Liver (tissue), 9 donors: ENCODE measurements around the gene PLEKHA5. TPM values are rescaled to one million over a fixed set of nuclear protein-coding genes. Genes with fewer than 3 reads are reported as not detected.

Source experiments
- DNase-seq: peaks from one replicate; pipeline ENCODE4 v3.0.0-alpha.2; 2017; ENCODE audit warnings: low spot score
- H3K27ac ChIP-seq, 2 donors: one replicate each; pipeline ENCODE4 v1.7.0; 2013; ENCODE audit warnings: inconsistent platforms in 2 of 2, low read length in 2 of 2, control low read depth in 1 of 2, low read depth in 1 of 2, mild to moderate bottlenecking in 1 of 2
- H3K27me3 ChIP-seq, 4 donors: one replicate each; pipeline versions ENCODE4 v1.6.1 to v1.7.0; 2013; ENCODE audit warnings: low read length in 3 of 4, inconsistent platforms in 1 of 4, mild to moderate bottlenecking in 1 of 4, moderate library complexity in 1 of 4; ENCODE audit not compliant: control insufficient read depth in 4 of 4, insufficient read depth in 4 of 4
- H3K36me3 ChIP-seq, 4 donors: one replicate each; pipeline versions ENCODE4 v1.6.1 to v1.7.0; 2013; ENCODE audit warnings: low read length in 3 of 4, mild to moderate bottlenecking in 3 of 4, low read depth in 1 of 4, moderate library complexity in 1 of 4; ENCODE audit not compliant: control insufficient read depth in 4 of 4, insufficient read depth in 3 of 4
- H3K4me1 ChIP-seq, 4 donors: one replicate each; pipeline versions ENCODE4 v1.6.1 to v1.7.0; 2013; ENCODE audit warnings: low read length in 3 of 4, mild to moderate bottlenecking in 3 of 4, moderate library complexity in 1 of 4; ENCODE audit not compliant: control insufficient read depth in 4 of 4, insufficient read depth in 4 of 4
- H3K4me3 ChIP-seq, 3 donors: one replicate each; pipeline versions ENCODE4 v1.6.1 to v1.7.0; 2013; ENCODE audit warnings: low read length in 3 of 3, control low read depth in 1 of 3, low read depth in 1 of 3, mild to moderate bottlenecking in 1 of 3
- H3K9ac ChIP-seq, 2 donors: one replicate each; pipeline ENCODE4 v1.7.0; 2013; ENCODE audit warnings: low read length in 2 of 2, mild to moderate bottlenecking in 2 of 2, moderate library complexity in 2 of 2, control low read depth in 1 of 2, low read depth in 1 of 2
- H3K9me3 ChIP-seq, 4 donors: one replicate each; pipeline versions ENCODE4 v1.6.1 to v1.7.0; 2013; ENCODE audit warnings: low read length in 3 of 4; ENCODE audit not compliant: control insufficient read depth in 4 of 4
- ATF3 ChIP-seq: IDR thresholded peaks from 2 replicates; pipeline ENCODE4 v1.6.1; 2016; ENCODE audit warnings: antibody characterized with exemption
- EGR1 ChIP-seq, 2 donors: IDR thresholded peaks; 2 replicates each; pipeline ENCODE4 v1.6.1; 2016 to 2018; ENCODE audit warnings: antibody characterized with exemption in 2 of 2, low read depth in 2 of 2
- FOXA1 ChIP-seq: IDR thresholded peaks from 2 replicates; pipeline ENCODE4 v1.6.1; 2016; ENCODE audit warnings: antibody characterized with exemption
- FOXA2 ChIP-seq: IDR thresholded peaks from 2 replicates; pipeline ENCODE4 v1.6.1; 2016; ENCODE audit warnings: antibody characterized with exemption
- GABPA ChIP-seq, 2 donors: IDR thresholded peaks in 1 of 2; conservative IDR thresholded peaks in 1 of 2; 2 replicates each; pipeline ENCODE4 v1.6.1; 2016; ENCODE audit warnings: antibody characterized with exemption in 2 of 2, mild to moderate bottlenecking in 1 of 2, moderate library complexity in 1 of 2
- JUND ChIP-seq, 2 donors: IDR thresholded peaks; 2 replicates each; pipeline ENCODE4 v1.6.1; 2016; ENCODE audit warnings: antibody characterized with exemption in 2 of 2
- MAX ChIP-seq: IDR thresholded peaks from 2 replicates; pipeline ENCODE4 v1.6.1; 2016; ENCODE audit warnings: antibody characterized with exemption
- RAD21 ChIP-seq, 2 donors: IDR thresholded peaks; 2 replicates each; pipeline ENCODE4 v1.6.1; 2016; ENCODE audit warnings: antibody characterized with exemption in 2 of 2, mild to moderate bottlenecking in 2 of 2
- RXRA ChIP-seq, 2 donors: IDR thresholded peaks; 2 replicates each; pipeline ENCODE4 v1.6.1; 2017 to 2018; ENCODE audit warnings: antibody characterized with exemption in 2 of 2, mild to moderate bottlenecking in 1 of 2
- SP1 ChIP-seq: IDR thresholded peaks from 2 replicates; pipeline ENCODE4 v1.6.1; 2018; ENCODE audit warnings: antibody characterized with exemption, mild to moderate bottlenecking
- ZBTB33 ChIP-seq: IDR thresholded peaks from 2 replicates; pipeline ENCODE4 v1.6.1; 2016; ENCODE audit warnings: antibody characterized with exemption
- WGBS: extraction: QIAGEN DNeasy Blood & Tissue Kit; methylation state at CpG from one replicate; pipeline ENCODE4 v1.1.7; 2013; 5-methylcytosine and 5-hydroxymethylcytosine counted together
- polyA plus RNA-seq, 2 donors: library from polyadenylated mRNA; stranded (reverse) in 1 of 2; unstranded in 1 of 2; fragments of 200-250 nt in 1 of 2; fragments of >200 nt in 1 of 2; fragmentation: Nextera tagmentation in 1 of 2; extraction: Ambion mirVana in 1 of 2; gene quantifications; one replicate each; pipeline versions ENCODE4 v1.2.1 to v1.2.3, GENCODE V29; 2013 to 2015
- total RNA-seq, 2 donors: library from RNA; depleted of rRNA; stranded (reverse); fragments of >200 nt; gene quantifications; one replicate each; pipeline ENCODE4 v1.2.3, GENCODE V29; 2014
- TF ChIP-seq, protein P1 (sequence below): fragments of 150-350 bp; IDR thresholded peaks from 2 replicates; pipeline ENCODE4 v1.5.1; 2017; ENCODE audit warnings: improper control_type of control experiment, low read depth, low read length; ENCODE audit not compliant: missing input control
- TF ChIP-seq, protein P2 (sequence below): IDR thresholded peaks from 2 replicates; pipeline ENCODE4 v1.6.1; 2016; ENCODE audit warnings: antibody characterized with exemption, mild to moderate bottlenecking
- donor health status: healthy.
- donor health status: healthy.
- donor health status: healthy.
- donor health status: healthy.
- donor health status: healthy.

PLEKHA5 gene
- total and polyA plus RNA-seq, 4 donors, result 4.6 to 25.5 (median 16.8) TPM

- Histone ChIP-seq H3K27ac (no peak overlapping the region), H3K9ac (no peak overlapping the region), H3K4me3 (no peak overlapping the region), H3K27me3 (no peaks in the 10 kb centered on the region), H3K36me3 (no peaks in the 10 kb centered on the region), H3K4me1 (no peaks in the 10 kb centered on the region), H3K9me3 (no peaks in the 10 kb centered on the region)
- no peak for DNase-seq
- WGBS, result 98% methylated on average over 24 of the region's 24 CpGs
- TF ChIP-seq FOXA1 (no peak), EGR1 (IDR thresholded peaks at IDR 0.05; ENCODE audit: low read depth in 2 of 2) (no peak), ZBTB33 (no peak), FOXA2 (no peak), ATF3 (no peak), SP1 (no peak), RXRA (IDR thresholded peaks at IDR 0.05) (no peak), GABPA (IDR thresholded peaks at IDR 0.05 in 1 of 2, conservative IDR thresholded peaks at IDR 0.05 in 1 of 2) (no peak), MAX (no peak), RAD21 (IDR thresholded peaks at IDR 0.05) (no peak), JUND (IDR thresholded peaks at IDR 0.05) (no peak)
- TF ChIP-seq, protein P1, sequence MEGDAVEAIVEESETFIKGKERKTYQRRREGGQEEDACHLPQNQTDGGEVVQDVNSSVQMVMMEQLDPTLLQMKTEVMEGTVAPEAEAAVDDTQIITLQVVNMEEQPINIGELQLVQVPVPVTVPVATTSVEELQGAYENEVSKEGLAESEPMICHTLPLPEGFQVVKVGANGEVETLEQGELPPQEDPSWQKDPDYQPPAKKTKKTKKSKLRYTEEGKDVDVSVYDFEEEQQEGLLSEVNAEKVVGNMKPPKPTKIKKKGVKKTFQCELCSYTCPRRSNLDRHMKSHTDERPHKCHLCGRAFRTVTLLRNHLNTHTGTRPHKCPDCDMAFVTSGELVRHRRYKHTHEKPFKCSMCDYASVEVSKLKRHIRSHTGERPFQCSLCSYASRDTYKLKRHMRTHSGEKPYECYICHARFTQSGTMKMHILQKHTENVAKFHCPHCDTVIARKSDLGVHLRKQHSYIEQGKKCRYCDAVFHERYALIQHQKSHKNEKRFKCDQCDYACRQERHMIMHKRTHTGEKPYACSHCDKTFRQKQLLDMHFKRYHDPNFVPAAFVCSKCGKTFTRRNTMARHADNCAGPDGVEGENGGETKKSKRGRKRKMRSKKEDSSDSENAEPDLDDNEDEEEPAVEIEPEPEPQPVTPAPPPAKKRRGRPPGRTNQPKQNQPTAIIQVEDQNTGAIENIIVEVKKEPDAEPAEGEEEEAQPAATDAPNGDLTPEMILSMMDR, result no peak
Measured at GRCh38 chr12:19107750-19108149, 21.8 kb upstream of the PLEKHA5 start.

DNA sequence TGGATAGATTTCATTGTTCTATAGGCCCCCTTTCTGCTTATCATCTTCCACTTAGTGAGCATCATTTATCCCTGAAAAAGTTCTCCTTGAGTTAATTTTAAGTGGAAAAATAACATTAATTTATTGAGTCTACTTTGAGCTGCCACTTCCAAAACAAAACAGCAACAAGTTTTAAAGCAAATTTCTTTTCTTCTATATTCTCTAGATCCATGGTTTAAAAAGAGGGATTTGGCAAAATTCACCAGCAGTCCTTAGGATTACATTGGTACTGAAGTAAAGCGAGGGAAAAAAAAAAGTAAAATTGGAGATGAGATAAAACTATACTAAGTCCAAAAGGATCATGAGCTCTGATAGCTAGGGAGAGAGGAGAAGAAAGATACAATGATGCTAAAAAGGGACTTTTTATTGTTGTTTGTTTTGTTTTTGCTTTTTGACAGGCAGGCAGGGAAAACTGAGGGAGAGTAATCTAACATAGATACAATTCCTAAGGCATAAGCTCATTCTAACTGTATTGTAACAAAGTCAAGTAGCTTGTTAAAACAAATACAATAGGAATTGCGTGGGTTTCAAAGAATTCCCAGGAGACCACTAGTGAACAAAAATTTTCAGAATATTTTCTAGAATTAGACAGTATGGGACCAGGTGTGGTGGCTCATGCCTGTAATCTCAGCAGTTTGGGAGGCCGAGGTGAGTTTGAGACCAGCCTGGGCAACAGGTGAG lies 19.2 kb upstream of the PLEKHA5 start:
- Histone ChIP-seq H3K27me3 (no peaks in the 10 kb centered on the region), H3K27ac (no peak overlapping the region), H3K9me3 (no peaks in the 10 kb centered on the region), H3K36me3 (no peaks in the 10 kb centered on the region), H3K9ac (no peak overlapping the region), H3K4me3 (no peak overlapping the region), H3K4me1 (no peaks in the 10 kb centered on the region)
- no peak for DNase-seq
- TF ChIP-seq, protein P2, sequence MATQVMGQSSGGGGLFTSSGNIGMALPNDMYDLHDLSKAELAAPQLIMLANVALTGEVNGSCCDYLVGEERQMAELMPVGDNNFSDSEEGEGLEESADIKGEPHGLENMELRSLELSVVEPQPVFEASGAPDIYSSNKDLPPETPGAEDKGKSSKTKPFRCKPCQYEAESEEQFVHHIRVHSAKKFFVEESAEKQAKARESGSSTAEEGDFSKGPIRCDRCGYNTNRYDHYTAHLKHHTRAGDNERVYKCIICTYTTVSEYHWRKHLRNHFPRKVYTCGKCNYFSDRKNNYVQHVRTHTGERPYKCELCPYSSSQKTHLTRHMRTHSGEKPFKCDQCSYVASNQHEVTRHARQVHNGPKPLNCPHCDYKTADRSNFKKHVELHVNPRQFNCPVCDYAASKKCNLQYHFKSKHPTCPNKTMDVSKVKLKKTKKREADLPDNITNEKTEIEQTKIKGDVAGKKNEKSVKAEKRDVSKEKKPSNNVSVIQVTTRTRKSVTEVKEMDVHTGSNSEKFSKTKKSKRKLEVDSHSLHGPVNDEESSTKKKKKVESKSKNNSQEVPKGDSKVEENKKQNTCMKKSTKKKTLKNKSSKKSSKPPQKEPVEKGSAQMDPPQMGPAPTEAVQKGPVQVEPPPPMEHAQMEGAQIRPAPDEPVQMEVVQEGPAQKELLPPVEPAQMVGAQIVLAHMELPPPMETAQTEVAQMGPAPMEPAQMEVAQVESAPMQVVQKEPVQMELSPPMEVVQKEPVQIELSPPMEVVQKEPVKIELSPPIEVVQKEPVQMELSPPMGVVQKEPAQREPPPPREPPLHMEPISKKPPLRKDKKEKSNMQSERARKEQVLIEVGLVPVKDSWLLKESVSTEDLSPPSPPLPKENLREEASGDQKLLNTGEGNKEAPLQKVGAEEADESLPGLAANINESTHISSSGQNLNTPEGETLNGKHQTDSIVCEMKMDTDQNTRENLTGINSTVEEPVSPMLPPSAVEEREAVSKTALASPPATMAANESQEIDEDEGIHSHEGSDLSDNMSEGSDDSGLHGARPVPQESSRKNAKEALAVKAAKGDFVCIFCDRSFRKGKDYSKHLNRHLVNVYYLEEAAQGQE, result no peak
- 93% methylated on average over 3 of the region's 3 CpGs for whole genome bisulfite sequencing
